ENCODE results near the gene TBRG1.

TBRG1 gene

GRCh38 chr11:124657904-124658303 lies 35.2 kb downstream of the TBRG1 start:
- in situ Hi-C loops (cut with MboI; ENCODE audit: low sequenced_read_pairs), result no loop called here

DNA sequence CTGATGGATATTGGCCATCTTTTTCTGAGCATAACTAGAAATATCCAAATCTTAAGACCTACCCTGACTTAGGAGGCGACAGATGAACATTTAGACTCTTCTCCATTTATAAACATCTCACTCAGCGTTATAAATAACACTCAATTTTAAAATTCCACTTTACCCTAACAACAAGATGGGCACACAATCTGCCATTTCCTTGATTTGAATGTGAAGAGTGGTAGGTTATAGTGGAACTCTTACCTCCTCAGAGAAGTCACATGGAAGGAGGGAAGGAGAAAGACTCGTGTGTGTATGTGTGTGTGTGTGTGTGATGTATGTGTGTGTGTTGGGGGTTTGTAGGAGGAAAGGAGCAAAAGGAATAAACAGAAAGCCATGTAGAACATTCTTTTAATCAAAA lies 35.8 kb downstream of the TBRG1 start:
- in situ Hi-C loops (cut with MboI; ENCODE audit: low sequenced_read_pairs), result no loop called here

- in situ Hi-C loops (cut with MboI; ENCODE audit: low sequenced_read_pairs), result no loop called here
Measured at GRCh38 chr11:124658986-124659385, 36.3 kb downstream of the TBRG1 start.

DNA sequence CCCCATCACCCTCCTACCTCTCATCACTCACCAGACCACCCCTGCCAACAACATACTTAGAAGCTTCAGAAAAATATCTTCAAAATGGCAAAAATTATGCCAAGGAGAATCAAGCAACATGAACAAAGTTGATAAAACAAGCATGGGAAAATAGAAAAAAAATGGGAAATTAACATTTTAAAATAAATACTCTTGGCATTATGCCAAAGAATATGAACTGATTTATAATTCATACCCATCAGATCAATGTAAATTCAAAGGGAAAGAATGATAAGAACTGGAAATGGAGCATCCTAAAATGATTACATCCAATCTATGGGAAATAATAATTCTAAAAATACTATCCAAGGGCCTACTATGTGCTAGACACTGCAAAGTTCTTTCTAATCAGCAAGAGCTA lies 38.9 kb downstream of the TBRG1 start:
- in situ Hi-C loops (cut with MboI; ENCODE audit: low sequenced_read_pairs), result no loop called here

GRCh38 chr11:124662106-124662505 lies 39.4 kb downstream of the TBRG1 start:
- in situ Hi-C loops (cut with MboI; ENCODE audit: low sequenced_read_pairs), result no loop called here

- in situ Hi-C loops (cut with MboI; ENCODE audit: low sequenced_read_pairs), result no loop called here
Measured at GRCh38 chr11:124663861-124664260, 41.2 kb downstream of the TBRG1 start.

DNA sequence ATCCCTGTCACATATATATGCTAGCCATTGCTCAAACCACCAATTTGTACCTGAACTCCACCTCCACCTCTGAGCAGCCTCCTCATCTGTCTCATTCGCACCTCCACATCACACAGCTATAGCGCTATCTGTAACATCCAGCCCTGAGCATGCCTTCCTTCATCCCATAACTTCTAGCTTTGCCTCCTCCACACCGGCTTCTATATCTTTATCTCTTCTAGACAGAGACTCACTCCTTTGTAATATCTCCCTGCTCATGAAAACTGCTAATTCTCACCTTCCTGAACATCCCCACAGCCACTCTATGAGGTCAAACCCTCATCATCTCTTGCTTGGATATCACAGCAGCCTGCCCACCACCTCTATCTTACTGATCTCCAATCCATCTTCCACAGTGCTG lies 44.9 kb downstream of the TBRG1 start:
- in situ Hi-C loops (cut with MboI; ENCODE audit: low sequenced_read_pairs), result no loop called here

- in situ Hi-C loops (cut with MboI; ENCODE audit: low sequenced_read_pairs), result no loop called here
Measured at GRCh38 chr11:124669193-124669592, 46.5 kb downstream of the TBRG1 start.

- in situ Hi-C loops (cut with MboI; ENCODE audit: low sequenced_read_pairs), result loop anchor here (5.0 kb wide), 1 partner anchor 92 kb away; the partner anchor contains the start of gene ESAM
Measured at GRCh38 chr11:124670732-124671131, 48.1 kb downstream of the TBRG1 start.

DNA sequence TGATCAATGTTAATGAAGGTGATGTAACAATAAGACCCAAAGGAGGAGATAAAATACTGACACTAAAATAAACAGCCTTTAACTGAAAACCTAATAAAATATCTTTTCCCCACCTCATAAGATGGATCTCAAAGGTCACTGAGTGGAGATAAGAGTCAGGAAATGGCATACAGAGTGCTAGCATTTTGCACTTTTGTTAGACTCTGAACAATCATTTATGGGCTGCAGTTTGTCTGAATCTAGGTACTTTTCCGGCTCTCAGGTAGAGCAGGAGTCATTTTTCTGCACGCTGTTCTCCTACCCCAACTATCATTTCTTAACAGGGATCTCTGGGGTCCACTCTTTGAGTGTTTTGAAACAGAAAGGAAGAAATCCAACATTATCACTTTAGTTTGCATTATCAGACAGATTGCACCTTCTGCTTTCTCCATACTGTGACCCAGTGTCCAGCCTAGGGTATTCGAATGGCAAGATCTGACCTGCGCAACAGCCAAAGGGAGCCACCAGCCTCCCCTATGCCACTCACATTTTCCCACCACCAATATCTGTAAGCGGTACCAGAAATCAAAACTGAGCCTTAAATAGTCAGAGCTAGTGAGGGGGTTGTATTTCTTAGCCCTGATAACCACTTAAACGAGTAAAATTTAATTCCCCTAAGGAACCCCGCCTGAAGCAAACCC lies 50.0 kb downstream of the TBRG1 start:
- in situ Hi-C loops (cut with MboI; ENCODE audit: low sequenced_read_pairs), result loop anchor here (5.0 kb wide), 1 partner anchor 90 kb away; the partner anchor contains the start of gene ESAM

- in situ Hi-C loops (cut with MboI; ENCODE audit: low sequenced_read_pairs), result loop anchor here (5.0 kb wide), 1 partner anchor 89 kb away; the partner anchor contains the start of gene ESAM
Measured at GRCh38 chr11:124673333-124674167, 50.9 kb downstream of the TBRG1 start, which contains the start of the genes SIAE and SPA17. TSS of gene SIAE (minus strand) at chr11:124673739. CDS start at chr11:124673708, 31 bp downstream. TSS of gene SPA17 (plus strand) at chr11:124673904. CDS start at chr11:124675265, 1,361 bp downstream.

DNA sequence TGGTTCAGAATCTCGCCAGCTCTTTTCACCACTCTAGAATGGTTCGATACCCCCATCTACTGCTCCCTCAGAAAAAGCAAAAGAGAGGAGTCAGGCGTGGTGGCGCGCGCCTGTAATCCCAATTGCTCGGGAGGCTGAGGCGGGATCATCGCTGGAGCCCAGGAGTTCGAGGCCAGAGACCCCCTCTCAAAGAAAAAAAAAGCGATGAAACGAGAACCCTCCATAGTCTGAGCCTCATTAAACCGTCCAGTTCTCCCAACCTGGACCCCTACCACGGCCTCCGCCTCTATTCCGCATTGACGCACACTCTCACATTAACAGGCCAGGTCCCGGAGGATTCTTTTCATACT lies 51.5 kb downstream of the TBRG1 start:
- in situ Hi-C loops (cut with MboI; ENCODE audit: low sequenced_read_pairs), result loop anchor here (5.0 kb wide), 1 partner anchor 88 kb away; the partner anchor contains the start of gene ESAM

- in situ Hi-C loops (cut with MboI; ENCODE audit: low sequenced_read_pairs), result loop anchor here (5.0 kb wide), 1 partner anchor 88 kb away; the partner anchor contains the start of gene ESAM
Measured at GRCh38 chr11:124674571-124674970, 51.9 kb downstream of the TBRG1 start.

DNA sequence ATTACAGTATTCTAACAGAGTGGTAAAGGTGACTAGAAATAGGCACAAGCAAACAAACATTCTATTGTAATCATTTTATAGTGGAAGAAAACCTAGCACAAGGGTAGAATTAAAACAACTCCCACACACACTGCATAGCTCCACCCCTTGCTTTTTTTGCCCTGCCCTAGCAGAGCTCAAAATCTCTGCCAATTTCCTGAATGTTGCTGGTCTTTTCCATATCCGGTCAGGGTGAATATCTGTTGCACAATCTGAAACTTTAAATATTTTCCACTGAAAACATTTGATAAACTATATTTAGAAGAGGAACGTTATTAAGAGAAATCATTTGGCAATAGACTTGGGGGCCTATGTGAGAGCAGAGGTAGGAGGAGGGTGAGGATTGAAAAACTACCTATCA lies 53.7 kb downstream of the TBRG1 start:
- in situ Hi-C loops (cut with MboI; ENCODE audit: low sequenced_read_pairs), result no loop called here

DNA sequence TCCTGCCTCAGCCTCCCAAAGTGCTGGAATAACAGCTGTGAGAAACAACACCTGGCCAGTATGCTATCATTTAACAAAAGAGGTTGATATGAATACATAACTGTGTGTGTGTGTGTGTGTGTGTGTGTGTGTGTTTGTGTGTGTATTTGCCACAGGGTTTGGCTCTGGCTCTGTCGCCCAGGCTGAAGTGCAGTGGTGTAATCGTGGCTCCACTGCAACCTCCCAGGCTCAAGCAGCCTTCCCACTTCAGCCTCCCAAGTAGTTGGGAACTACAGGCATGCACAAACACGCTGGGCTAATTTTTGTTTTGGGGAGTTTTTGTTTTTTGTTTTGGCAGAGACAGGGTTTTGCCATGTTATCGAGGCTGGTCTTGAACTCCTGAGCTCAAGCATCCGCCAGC lies 55.8 kb downstream of the TBRG1 start:
- in situ Hi-C loops (cut with MboI; ENCODE audit: low sequenced_read_pairs), result no loop called here

DNA sequence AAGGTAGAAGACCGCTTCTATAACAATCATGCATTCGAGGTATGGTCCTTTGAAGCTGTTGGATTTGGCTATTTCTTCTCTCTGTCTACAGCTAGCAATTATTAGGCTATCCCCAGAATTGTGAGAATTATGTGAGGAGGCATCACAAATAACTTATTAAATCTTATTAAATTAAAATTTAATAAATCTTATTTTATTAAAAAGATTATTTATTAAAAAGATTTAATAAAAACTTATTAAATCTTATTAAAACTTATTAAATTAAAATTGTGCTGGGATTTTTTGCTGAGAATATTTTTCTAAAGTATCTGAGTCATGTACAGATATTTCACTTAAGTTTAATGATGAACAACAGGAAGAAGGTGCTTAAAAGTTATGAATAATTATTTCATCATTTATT lies 58.8 kb downstream of the TBRG1 start:
- in situ Hi-C loops (cut with MboI; ENCODE audit: low sequenced_read_pairs), result no loop called here

- in situ Hi-C loops (cut with MboI; ENCODE audit: low sequenced_read_pairs), result no loop called here
Measured at GRCh38 chr11:124682443-124682842, 59.8 kb downstream of the TBRG1 start.
